GM12864 (cell line): ENCODE data around the gene ZCCHC18.
A peak's percentile ranks its signal among the peaks of the same experiment; 100 is the strongest.
"Not testable (repeated sequence)": the region's sequence is repeated elsewhere in the genome, so short reads cannot be mapped to it uniquely, and the experiment has no call there.

Experiments
- DNase-seq: peaks from one replicate; pipeline ENCODE4 v3.0.0-alpha.2; 2011; ENCODE audit warnings: low read depth
- H3K4me3 ChIP-seq: 2 replicates; pipeline ENCODE4 v1.5.1; 2011; ENCODE audit warnings: mild to moderate bottlenecking, low read depth, low read length, control low read depth
- TF ChIP-seq, protein P1 (sequence below): IDR thresholded peaks from 2 replicates; pipeline ENCODE4 v1.5.1; 2011; ENCODE audit warnings: low read depth, mild to moderate bottlenecking, moderate library complexity, low read length, control low read depth, inconsistent platforms; ENCODE audit errors: missing control alignments

Gene ZCCHC18

DNA sequence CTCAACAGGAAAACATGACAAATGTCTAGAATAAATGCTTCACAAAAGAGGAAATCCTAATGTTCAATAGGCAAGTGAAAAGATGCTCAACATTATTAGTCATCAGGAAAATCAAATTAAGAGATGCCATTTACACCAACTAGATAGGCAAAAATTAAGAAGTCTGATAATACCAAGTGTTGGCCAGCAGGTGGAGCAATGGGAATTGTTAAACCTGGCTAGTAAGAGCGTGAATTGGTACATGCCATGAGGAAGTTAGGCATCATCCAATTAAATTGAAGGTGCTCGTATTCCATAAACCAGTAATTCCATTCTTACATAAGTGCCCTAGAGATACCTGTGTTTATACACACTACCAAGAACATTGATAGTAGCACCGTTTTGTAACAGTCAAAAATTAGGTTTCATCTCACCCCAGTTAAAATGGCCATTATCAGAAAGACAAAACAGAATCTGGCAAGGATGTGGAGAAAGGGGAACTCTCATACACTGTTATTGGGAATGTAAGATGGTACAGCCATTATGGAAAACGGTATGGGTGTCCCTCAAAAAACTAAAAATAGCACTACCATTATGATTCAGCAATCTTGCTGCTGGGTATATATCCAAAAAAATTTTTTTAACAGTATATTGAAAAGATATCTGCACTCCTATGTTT is 14.0 kb upstream of the ZCCHC18 start:
- no peak for DNase-seq
- TF ChIP-seq, protein P1, sequence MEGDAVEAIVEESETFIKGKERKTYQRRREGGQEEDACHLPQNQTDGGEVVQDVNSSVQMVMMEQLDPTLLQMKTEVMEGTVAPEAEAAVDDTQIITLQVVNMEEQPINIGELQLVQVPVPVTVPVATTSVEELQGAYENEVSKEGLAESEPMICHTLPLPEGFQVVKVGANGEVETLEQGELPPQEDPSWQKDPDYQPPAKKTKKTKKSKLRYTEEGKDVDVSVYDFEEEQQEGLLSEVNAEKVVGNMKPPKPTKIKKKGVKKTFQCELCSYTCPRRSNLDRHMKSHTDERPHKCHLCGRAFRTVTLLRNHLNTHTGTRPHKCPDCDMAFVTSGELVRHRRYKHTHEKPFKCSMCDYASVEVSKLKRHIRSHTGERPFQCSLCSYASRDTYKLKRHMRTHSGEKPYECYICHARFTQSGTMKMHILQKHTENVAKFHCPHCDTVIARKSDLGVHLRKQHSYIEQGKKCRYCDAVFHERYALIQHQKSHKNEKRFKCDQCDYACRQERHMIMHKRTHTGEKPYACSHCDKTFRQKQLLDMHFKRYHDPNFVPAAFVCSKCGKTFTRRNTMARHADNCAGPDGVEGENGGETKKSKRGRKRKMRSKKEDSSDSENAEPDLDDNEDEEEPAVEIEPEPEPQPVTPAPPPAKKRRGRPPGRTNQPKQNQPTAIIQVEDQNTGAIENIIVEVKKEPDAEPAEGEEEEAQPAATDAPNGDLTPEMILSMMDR, result peak; percentile 42
- H3K4me3 ChIP-seq, result no peak overlapping the region

DNA sequence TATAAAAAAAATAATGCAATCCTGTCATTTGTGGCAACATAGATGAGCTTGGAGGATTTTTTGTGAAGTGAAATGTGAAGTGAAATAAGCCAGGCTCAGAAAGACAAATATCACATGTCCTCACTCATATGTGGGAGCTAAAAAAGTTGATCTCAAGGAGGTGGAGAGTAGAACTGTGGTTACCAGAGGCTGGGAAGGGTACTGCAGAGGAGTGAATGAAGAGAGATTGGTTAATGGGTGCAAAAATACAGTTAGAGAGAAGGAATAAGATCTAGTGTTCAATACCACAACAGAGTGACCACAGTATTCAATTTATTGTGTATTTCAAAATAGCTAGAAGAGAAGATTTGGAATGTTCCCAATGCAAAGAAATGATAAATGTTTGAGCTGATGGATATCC is 13.4 kb upstream of the ZCCHC18 start:
- H3K4me3 ChIP-seq, result no peak overlapping the region
- no peak for DNase-seq
- TF ChIP-seq, protein P1, result no peak

DNA sequence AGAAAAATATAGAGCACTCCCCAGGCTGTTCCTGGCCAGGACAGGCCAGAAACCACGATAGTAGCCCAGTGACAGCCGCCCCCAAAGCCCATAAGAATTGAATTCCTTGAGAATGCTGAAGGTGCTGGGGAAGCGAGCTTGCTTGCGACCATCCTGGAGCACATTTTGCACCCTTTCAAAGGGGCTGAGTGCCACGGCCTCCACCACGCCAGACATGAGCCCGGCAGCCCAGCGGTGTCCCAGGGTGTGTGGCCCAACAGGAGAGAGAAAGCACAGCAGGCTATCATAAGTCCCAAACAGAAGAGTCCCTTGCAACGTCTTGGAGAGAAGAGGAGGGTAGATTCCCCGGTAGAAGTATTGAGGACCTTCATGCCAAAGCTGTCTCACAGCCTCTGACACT is 7.6 kb upstream of the ZCCHC18 start:
- no peak for DNase-seq
- no peak overlapping the region for H3K4me3 ChIP-seq
- TF ChIP-seq, protein P1, result no peak

DNA sequence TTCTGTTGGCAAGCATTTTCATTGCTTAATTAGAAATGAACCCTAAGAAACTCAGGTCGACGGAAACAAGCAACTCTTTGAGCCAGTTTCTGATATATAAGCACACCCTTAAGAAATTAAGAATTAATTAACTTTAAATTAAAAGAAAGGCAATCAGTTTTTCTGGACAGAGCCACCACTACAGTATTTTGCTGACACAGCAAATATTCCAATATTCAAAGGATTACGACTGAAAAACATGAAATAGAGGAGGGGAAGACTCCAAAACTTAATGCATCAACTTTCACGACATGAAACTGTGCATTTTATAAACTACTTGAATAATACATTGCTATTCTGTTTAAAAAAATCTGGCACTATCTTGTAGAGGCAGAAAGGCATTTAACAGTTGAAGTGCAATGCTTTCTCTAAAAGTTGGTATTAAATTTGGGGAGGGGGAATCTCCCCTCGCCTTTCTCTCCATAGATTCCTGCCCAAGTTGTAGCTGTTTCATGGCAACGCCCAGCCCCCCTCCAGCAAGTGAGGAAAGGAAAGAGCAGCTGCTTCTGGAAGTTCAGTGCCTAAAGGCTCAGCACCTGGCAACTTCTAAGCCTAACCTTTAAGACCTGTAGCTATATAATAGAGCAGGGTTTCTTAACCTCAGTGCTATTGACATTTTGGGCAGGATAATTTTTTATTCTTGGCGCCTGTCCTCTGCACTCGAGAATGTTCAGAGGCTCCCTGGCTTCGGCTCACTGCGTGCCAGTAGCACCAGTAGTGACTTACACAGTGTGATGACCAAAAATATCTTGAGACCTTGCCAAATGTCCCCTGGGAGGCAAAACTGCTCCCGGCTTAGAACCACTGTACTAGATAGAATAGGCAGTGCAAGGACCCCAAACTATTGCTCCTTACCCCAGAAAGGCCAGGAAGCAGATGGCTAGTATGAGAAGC is 6.7 kb upstream of the ZCCHC18 start:
- TF ChIP-seq, protein P1, result no peak
- no peak overlapping the region for H3K4me3 ChIP-seq
- no peak for DNase-seq

DNA sequence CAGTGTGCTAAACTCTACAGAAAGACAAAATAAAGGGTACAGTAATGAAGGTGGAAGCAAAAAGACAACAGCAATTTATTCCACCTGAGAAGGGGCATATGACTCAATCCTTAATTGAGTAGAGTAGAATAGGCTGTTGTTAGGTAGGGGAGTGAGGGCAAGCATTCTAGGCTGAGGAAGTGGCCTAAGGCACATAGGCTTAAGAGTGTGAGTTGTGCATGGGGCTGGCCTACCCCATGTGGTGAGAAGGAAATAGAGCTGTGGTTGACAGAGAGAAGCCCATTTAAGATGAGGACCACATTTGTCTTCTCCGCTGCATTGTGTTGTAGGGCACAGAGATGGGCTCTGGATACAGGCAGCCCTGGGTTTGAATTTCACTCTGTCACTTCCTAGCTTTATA is 3.4 kb upstream of the ZCCHC18 start:
- H3K4me3 ChIP-seq, result no peak overlapping the region
- no peak for DNase-seq
- TF ChIP-seq, protein P1, result no peak

DNA sequence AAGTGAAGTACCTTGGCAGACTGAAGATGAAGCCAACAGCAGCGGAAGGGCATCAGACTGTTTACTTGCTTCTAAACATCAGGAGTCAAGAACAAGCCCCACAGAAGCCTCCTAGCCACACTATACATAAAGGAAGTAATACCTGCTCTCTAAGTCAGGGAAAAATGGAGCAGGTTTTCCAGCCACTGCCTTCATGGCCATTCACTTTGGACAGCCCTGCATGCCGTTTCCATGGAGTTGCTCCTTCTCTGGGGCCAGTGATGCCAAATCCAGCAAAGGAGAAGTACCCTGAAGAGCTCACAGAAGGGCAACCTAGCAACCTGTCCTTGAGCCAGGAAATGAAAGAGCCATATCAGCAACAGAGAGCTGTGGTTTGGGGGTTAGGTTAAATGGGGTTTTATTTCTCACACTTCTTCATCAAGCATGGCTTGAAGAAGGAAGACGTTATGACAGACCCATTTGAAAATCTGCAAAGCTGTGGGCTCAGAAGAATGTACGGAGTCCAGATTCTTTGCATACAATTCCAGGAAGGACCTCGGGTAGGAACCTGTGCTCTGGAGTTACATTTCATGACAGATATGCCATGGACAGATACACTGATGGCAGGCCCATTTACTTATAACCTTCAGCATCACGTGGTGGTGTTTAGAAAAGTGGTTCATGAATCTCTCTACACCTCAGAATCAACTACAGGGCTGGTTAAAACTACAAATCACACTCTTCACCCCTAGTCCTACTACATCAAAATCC is 1.7 kb upstream of the ZCCHC18 start:
- not testable (repeated sequence) for H3K4me3 ChIP-seq, DNase-seq
